Natural killer cell (primary cell): Measurements from ENCODE around the gene ANK2. TPM values are rescaled to one million over a fixed set of nuclear protein-coding genes. Genes with fewer than 3 reads are reported as not detected.

Source experiments
- ATAC-seq, 3 donors: fragments of 150-1000 bp in 2 of 3; fragments of 200-7000 bp in 1 of 3; cut with Tn5 transposase; 1 replicate in 1 of 3; 2 replicates in 2 of 3; pipeline ENCODE4 v1.10.0; 2021; ENCODE audit warnings: mild to moderate bottlenecking in 2 of 3, moderate library complexity in 2 of 3
- DNase-seq, 2 donors: peaks; one replicate each; pipeline versions ENCODE4 v3.0.0 to v3.0.0-alpha.2; 2013 to 2021; ENCODE audit warnings: mixed read lengths in 1 of 2
- H3K27ac ChIP-seq: one replicate; pipeline ENCODE4 v1.5.1; 2013; ENCODE audit warnings: mild to moderate bottlenecking, low read length
- H3K27me3 ChIP-seq: one replicate; pipeline ENCODE4 v1.6.1; 2013; ENCODE audit warnings: low read length; ENCODE audit not compliant: control insufficient read depth, insufficient read depth
- H3K36me3 ChIP-seq: one replicate; pipeline ENCODE4 v1.6.1; 2013; ENCODE audit warnings: low read length; ENCODE audit not compliant: control insufficient read depth, insufficient read depth
- H3K4me1 ChIP-seq: one replicate; pipeline ENCODE4 v1.6.1; 2013; ENCODE audit warnings: low read length; ENCODE audit not compliant: control insufficient read depth, insufficient read depth
- H3K4me3 ChIP-seq: one replicate; pipeline ENCODE4 v1.5.1; 2013; ENCODE audit warnings: low read length
- H3K9me3 ChIP-seq: one replicate; pipeline ENCODE4 v1.6.1; 2013; ENCODE audit warnings: low read length; ENCODE audit not compliant: control insufficient read depth, insufficient read depth
- H3K27ac Mint-ChIP-seq, 2 donors: one replicate each; pipeline ENCODE4 v1.8.0; 2022; ENCODE audit warnings: mild to moderate bottlenecking in 2 of 2, mixed read lengths in 2 of 2, moderate library complexity in 1 of 2
- H3K27me3 Mint-ChIP-seq, 2 donors: one replicate each; pipeline ENCODE4 v1.8.0; 2022; ENCODE audit warnings: low read depth in 2 of 2, mixed read lengths in 2 of 2
- H3K36me3 Mint-ChIP-seq: one replicate; pipeline ENCODE4 v1.8.0; 2022; ENCODE audit warnings: mixed read lengths
- H3K4me1 Mint-ChIP-seq, 2 donors: one replicate each; pipeline ENCODE4 v1.8.0; 2022; ENCODE audit warnings: mixed read lengths in 2 of 2
- H3K4me3 Mint-ChIP-seq: one replicate; pipeline ENCODE4 v1.8.0; 2022; ENCODE audit warnings: mild to moderate bottlenecking, moderate library complexity, mixed read lengths
- H3K9me3 Mint-ChIP-seq, 2 donors: one replicate each; pipeline ENCODE4 v1.8.0; 2022; ENCODE audit warnings: mixed read lengths in 2 of 2
- WGBS: methylation state at CpG from one replicate; pipeline ENCODE4 v1.1.7; 2013; ENCODE audit warnings: missing lambda C conversion rate; ENCODE audit not compliant: insufficient coverage; 5-methylcytosine and 5-hydroxymethylcytosine counted together
- intact Hi-C: fragments of 100-400 bp; cut with micrococcal nuclease; formaldehyde crosslinking; loops from one replicate; pipeline ENCODE4 v1.14.2; 2022
- total RNA-seq, 4 donors: library from RNA; stranded (reverse); fragments of 120-200 nt in 1 of 4; gene quantifications; one replicate each; pipeline versions ENCODE4 v1.2.3 to v1.2.4, GENCODE V29; 2013 to 2022
- TF ChIP-seq, protein P1 (sequence below): fragments of 200-600 bp; IDR thresholded peaks from one replicate; pipeline ENCODE4 v1.8.0; 2022; ENCODE audit warnings: antibody characterized with exemption

Gene ANK2
- total RNA-seq, 3 donors from 2014 or later (not counting 1 experiment from before 2014, with no cell fraction given): 0.05 TPM; not detected in 2

DNA sequence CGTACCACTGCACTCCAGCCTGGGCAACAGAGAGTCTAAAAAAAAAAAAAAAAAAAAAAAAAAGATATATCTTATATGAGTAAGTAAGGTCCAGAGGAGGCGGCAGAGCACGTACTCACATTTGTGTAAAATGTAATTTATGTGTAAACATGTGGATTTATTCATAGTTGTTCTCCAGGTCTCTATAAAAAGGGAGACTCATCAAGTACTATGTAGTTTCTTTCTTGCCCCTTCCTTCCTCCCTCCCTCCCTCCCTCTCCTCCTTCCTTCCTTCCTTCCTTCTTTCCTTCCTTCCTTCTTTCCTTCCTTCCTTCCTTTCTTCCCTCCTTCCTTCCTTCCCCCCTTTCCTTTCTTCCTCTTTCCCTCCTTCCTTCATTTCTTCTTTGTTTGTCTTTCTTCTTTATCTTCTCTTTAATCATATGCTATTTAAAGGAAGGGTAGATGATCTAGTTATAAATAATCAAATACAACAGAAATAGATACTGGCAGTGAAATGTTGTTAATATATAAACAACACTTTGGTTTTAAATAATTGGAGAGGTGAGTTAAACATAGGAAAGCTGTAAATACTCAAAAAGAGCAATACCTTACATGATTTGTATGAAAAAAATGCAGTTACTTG lies 344.8 kb downstream of the ANK2 start:
- Histone ChIP-seq H3K36me3 (no peaks in the 10 kb centered on the region), H3K4me3 (no peak overlapping the region), H3K4me1 (no peaks in the 10 kb centered on the region), H3K27ac (no peak overlapping the region), H3K27me3 (no peaks in the 10 kb centered on the region), H3K9me3 (no peaks in the 10 kb centered on the region)
- Mint-ChIP-seq H3K9me3 (no peaks in the 10 kb centered on the region), H3K4me1 (no peaks in the 10 kb centered on the region), H3K27ac (no peak overlapping the region), H3K36me3 (no peaks in the 10 kb centered on the region), H3K27me3 (peaks cover 0 to 9% of the 10 kb centered on the region in 2 donors), H3K4me3 (no peak overlapping the region)
- no peak for ATAC-seq
- 83% methylated on average over 3 of the region's 3 CpGs for WGBS
- TF ChIP-seq, protein P1, sequence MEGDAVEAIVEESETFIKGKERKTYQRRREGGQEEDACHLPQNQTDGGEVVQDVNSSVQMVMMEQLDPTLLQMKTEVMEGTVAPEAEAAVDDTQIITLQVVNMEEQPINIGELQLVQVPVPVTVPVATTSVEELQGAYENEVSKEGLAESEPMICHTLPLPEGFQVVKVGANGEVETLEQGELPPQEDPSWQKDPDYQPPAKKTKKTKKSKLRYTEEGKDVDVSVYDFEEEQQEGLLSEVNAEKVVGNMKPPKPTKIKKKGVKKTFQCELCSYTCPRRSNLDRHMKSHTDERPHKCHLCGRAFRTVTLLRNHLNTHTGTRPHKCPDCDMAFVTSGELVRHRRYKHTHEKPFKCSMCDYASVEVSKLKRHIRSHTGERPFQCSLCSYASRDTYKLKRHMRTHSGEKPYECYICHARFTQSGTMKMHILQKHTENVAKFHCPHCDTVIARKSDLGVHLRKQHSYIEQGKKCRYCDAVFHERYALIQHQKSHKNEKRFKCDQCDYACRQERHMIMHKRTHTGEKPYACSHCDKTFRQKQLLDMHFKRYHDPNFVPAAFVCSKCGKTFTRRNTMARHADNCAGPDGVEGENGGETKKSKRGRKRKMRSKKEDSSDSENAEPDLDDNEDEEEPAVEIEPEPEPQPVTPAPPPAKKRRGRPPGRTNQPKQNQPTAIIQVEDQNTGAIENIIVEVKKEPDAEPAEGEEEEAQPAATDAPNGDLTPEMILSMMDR: no peak
- no peak for DNase-seq
- intact Hi-C loops: loop anchor here (1.0 to 10.0 kb wide), 6 partner anchors 515 to 1411 kb away; no protein-coding TSS in a partner anchor

DNA sequence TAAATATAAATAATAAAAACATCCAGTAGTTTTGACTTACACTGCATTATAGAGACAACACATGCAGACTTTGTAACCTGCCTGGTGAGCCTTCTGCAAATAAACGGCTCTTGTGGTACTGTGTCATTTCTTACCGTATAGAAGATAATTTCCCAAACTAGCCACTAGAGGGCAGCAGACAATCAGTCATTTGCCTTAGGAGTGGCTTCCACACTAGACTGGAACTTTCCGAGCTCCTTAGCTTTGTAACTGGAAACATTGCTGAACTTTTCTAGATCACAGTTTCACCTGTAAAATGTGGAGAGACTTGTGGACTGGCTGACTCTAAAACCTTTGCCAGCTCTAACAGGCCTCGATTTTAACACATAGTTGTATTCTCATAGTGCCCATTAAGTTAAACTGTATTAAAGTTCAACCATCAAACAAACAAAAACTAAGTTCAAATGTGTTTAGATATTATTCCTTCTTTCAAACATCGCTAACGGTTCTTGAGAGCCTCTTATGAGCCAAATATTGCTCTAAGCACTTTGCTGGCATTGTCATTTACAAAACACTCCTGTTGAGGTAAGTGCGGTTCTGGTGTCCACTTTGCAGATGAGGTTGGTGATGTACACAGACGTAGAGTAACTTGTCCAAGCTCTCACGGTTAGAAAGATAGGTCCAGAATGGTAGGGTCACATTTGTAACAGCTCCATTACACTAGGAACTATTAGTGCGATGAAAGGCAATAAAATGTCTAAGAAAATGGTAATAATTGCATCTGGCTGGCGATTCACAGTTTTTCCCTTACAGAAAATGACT lies 345.5 kb downstream of the ANK2 start:
- Histone ChIP-seq H3K36me3 (no peaks in the 10 kb centered on the region), H3K27me3 (no peaks in the 10 kb centered on the region), H3K4me1 (no peaks in the 10 kb centered on the region), H3K27ac (no peak overlapping the region), H3K4me3 (no peak overlapping the region), H3K9me3 (no peaks in the 10 kb centered on the region)
- DNase-seq (peak in 1 of 2 donors; percentile 86), ATAC-seq (peak; percentile 86 to 94 (median 88))
- WGBS: 57% methylated on average over 11 of the region's 11 CpGs
- TF ChIP-seq, protein P1: peak; percentile 92
- no peak overlapping the region for H3K4me3 Mint-ChIP-seq
- intact Hi-C loops: loop anchor here (1.0 to 10.0 kb wide), 6 partner anchors 514 to 1410 kb away; no protein-coding TSS in a partner anchor
- H3K36me3 Mint-ChIP-seq: no peaks in the 10 kb centered on the region
- H3K27ac Mint-ChIP-seq: no peak overlapping the region
- H3K4me1 Mint-ChIP-seq: no peaks in the 10 kb centered on the region
- peaks cover 0 to 9% of the 10 kb centered on the region in 2 donors for H3K27me3 Mint-ChIP-seq
- no peaks in the 10 kb centered on the region for H3K9me3 Mint-ChIP-seq

DNA sequence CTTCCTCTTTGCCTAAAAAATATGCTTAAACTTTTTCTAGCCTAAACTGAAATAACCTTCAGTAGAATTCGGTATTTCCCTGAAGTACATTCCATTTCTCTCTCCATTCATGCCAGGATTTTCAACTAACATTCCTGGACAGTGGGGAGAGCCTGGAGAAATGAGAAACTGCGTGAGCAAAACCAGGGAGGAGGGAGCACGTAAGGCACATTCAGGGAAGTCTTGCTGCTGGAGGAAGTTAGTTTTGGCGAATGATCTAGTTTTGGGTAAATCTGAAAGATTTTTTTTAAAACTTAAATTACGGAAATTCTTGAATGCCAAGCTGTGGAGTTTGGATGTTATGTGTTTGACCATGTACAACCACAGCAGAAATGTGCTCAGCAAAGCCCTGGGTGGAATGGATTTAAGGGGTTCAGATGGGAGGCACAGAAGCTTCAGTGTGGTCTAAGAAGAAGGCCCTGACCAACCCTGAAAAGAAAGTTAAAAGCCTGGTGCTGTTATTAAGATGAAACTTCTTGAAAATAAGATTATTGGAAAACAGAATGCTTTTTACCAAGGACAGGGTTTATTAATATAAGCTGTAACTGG lies 347.8 kb downstream of the ANK2 start:
- no peak overlapping the region for H3K4me3 Mint-ChIP-seq
- H3K27me3 Mint-ChIP-seq: peaks cover 0 to 7% of the 10 kb centered on the region in 2 donors
- 83% methylated on average over 5 of the region's 5 CpGs for WGBS
- no peaks in the 10 kb centered on the region for H3K9me3 ChIP-seq
- H3K4me3 ChIP-seq: no peak overlapping the region
- H3K27me3 ChIP-seq: no peaks in the 10 kb centered on the region
- H3K27ac ChIP-seq: no peak overlapping the region
- H3K27ac Mint-ChIP-seq: no peak overlapping the region
- TF ChIP-seq, protein P1: no peak
- no peaks in the 10 kb centered on the region for H3K9me3 Mint-ChIP-seq
- intact Hi-C loops: loop anchor here (10.0 kb wide), 3 partner anchors 788 to 1408 kb away; no protein-coding TSS in a partner anchor
- no peak for ATAC-seq
- no peaks in the 10 kb centered on the region for H3K36me3 ChIP-seq
- DNase-seq: no peak
- H3K4me1 Mint-ChIP-seq: no peaks in the 10 kb centered on the region
- no peaks in the 10 kb centered on the region for H3K4me1 ChIP-seq
- no peaks in the 10 kb centered on the region for H3K36me3 Mint-ChIP-seq
